GM12873 (cell line): ENCODE measurements around the gene COX5A.

Experiments used
- CTCF ChIP-seq: IDR thresholded peaks from 2 replicates; pipeline ENCODE4 v1.5.1; 2012; ENCODE audit warnings: low read depth, mild to moderate bottlenecking, moderate library complexity, low read length, control low read depth; ENCODE audit not compliant: insufficient read depth; ENCODE audit errors: missing control alignments

Gene COX5A

GRCh38 chr15:74955796-74956647, 18.1 kb upstream of the COX5A start:
- TF ChIP-seq CTCF: peak; percentile 58

DNA sequence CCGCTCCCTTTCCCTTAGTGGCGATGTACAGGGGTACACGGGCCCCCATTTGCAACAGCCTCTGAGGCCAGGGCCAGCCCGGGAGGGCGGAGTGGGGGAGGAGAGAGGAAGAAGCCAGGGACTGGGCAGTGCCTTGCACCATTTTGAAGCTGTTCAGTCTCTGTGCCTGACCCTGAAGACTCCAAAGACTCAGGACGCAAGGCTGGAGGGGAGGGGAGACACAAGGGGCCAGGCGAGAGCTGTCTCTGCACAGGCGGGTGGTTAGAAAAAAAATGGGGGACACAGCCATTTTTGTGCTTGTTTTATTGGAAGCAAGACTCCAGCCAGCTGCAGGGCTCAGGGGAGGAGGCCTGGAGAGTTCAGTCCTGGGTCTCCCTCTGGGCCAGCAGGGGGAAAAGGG, 17.1 kb upstream of the COX5A start:
- no peak for TF ChIP-seq CTCF

GRCh38 chr15:74954515-74954914, 16.6 kb upstream of the COX5A start:
- TF ChIP-seq CTCF: no peak

DNA sequence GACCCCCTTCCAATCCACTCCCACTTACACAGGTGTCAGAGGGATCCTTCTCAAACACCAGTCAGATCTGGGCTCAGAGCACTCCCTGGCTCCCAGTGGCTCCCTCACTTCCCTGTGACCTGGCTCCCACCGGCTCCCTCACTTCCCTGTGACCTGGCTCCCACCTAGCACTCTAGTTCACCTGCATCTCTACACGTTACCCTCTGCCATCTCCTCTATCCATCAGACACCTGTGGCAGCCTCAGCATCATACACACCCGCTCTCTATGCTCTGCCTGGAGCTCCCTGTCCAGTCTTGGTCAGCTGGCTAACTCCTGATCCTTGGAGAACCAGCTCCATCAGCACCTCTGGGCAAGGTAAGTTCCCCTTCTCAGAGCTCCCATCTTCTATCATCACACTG, 13.1 kb upstream of the COX5A start:
- no peak for TF ChIP-seq CTCF

GRCh38 chr15:74950078-74950908, 12.4 kb upstream of the COX5A start:
- TF ChIP-seq CTCF: peak; percentile 100

- no peak for TF ChIP-seq CTCF
These were observed 642 bp downstream of the COX5A start for GRCh38 chr15:74937272-74937589.

GRCh38 chr15:74933573-74933972, 4.3 kb downstream of the COX5A start:
- TF ChIP-seq CTCF: no peak
